Esophagus squamous epithelium (tissue), 5 donors: Measurements from ENCODE around the gene GGT5. TPM values are rescaled to one million over a fixed set of nuclear protein-coding genes. Genes with fewer than 3 reads are reported as not detected.

ENCODE experiments used
- DNase-seq: peaks from one replicate; lab custom pipeline; 2025; lab: John Stamatoyannopoulos, UW
- H3K27ac ChIP-seq, 4 donors: fragments of 200-600 bp; sonication (generic); one replicate each; pipeline ENCODE4 v1.5.1; 2016 to 2019; ENCODE audit warnings: mild to moderate bottlenecking in 1 of 4
- H3K27me3 ChIP-seq, 4 donors: fragments of 200-600 bp; sonication (generic); 1 replicate in 3 of 4; 2 replicates in 1 of 4; pipeline versions ENCODE4 v1.5.1 to v1.6.0; 2017 to 2021; ENCODE audit warnings: antibody characterized with exemption in 1 of 4
- H3K36me3 ChIP-seq, 3 donors: fragments of 200-600 bp; sonication (generic); one replicate each; pipeline ENCODE4 v1.5.1; 2016 to 2019
- H3K4me1 ChIP-seq, 3 donors: fragments of 200-600 bp; sonication (generic); one replicate each; pipeline ENCODE4 v1.5.1; 2017 to 2019
- H3K4me3 ChIP-seq, 4 donors: fragments of 200-600 bp; sonication (generic); 1 replicate in 3 of 4; 2 replicates in 1 of 4; pipeline ENCODE4 v1.5.1; 2016 to 2019; ENCODE audit warnings: mild to moderate bottlenecking in 2 of 4, moderate library complexity in 1 of 4
- H3K9me3 ChIP-seq, 3 donors: fragments of 200-600 bp; sonication (generic); one replicate each; pipeline ENCODE4 v1.5.1; 2016 to 2019
- CTCF ChIP-seq, 6 experiments: fragments of 450-650 bp in 4 of 6; fragments of 200-600 bp in 2 of 6; sonication (generic) in 2 of 6; IDR thresholded peaks; one replicate each; pipeline ENCODE4 v1.5.1; 2016 to 2019; ENCODE audit warnings: antibody characterized with exemption in 6 of 6, mild to moderate bottlenecking in 4 of 6, moderate library complexity in 4 of 6
- POLR2A ChIP-seq, 4 donors: fragments of 450-650 bp; IDR thresholded peaks; one replicate each; pipeline ENCODE4 v1.6.1; 2017; ENCODE audit warnings: antibody characterized with exemption in 4 of 4, mild to moderate bottlenecking in 4 of 4, moderate library complexity in 3 of 4
- WGBS, 2 donors: methylation state at CpG; one replicate each; pipeline ENCODE4 v1.1.5; 2018; 5-methylcytosine and 5-hydroxymethylcytosine counted together
- intact Hi-C: fragments of 100-400 bp; cut with DNase I; formaldehyde crosslinking; loops from one replicate; pipeline ENCODE4 v1.15.0; 2022
- total RNA-seq, 4 donors: library from RNA; depleted of rRNA; stranded (reverse); fragments of >200 nt; gene quantifications; one replicate each; pipeline ENCODE4 v1.1.0, GENCODE V29; 2016
- donor health status: DM: yes; HTN: yes; CAD: no.

Gene GGT5
- total RNA-seq, 4 donors from 2014 or later: 2.6 to 26.5 (median 7.1) TPM

- H3K27me3 ChIP-seq: no peaks in the 10 kb centered on the region
- TF ChIP-seq CTCF (IDR thresholded peaks at IDR 0.05) (no peak), POLR2A (IDR thresholded peaks at IDR 0.05) (no peak)
- WGBS, 2 donors: 87 to 89% methylated on average over 12 to 16 of the region's 37 CpGs
- peaks cover 0 to 6% (median 0%) of the 10 kb centered on the region in 3 donors for H3K36me3 ChIP-seq
- H3K27ac ChIP-seq: no peak overlapping the region
- H3K9me3 ChIP-seq: no peaks in the 10 kb centered on the region
- no peak overlapping the region for H3K4me3 ChIP-seq
- no peak for DNase-seq
- intact Hi-C loops: loop anchor here (5.0 kb wide), 1 partner anchor 59 kb away; the partner anchor contains the start of gene GGT5
- peaks cover 14 to 44% (median 27%) of the 10 kb centered on the region in 3 donors for H3K4me1 ChIP-seq
These were observed 56.9 kb downstream of the GGT5 start for GRCh38 chr22:24187731-24188644.

DNA sequence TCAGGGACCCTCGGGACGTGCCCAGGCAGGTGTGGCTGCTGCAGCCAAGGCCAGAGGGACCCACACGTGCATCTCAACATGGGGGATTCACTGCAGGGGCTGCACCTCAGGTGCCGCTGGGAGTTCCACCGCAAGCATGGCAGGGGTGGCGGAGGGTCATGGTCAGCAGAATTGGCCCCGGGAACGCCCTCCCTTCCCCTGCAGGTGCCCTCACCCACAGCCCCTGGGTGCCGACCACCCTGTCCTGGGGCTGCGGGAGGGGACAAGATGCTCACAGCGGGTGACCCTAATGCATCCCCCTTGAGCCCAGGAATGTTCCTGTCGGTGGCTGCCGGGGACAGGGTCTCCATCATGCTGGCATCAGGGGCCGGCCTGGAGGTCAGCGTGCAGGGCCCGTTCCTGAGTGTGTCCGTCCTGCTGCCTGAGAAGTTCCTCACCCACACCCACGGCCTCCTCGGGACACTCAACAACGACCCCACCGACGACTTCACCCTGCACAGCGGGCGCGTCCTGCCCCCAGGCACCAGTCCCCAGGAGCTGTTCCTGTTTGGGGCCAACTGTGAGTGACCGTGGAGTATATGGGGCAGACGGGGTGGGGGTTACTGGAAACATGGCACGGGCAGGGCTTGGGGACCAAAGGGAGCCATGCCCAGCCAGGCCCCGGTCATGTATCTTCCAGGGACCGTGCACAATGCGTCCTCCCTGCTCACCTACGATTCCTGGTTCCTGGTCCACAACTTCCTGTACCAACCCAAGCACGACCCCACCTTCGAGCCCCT lies 57.8 kb downstream of the GGT5 start:
- no peak for DNase-seq
- H3K9me3 ChIP-seq: no peaks in the 10 kb centered on the region
- no peak overlapping the region for H3K4me3 ChIP-seq
- peaks cover 14 to 53% (median 32%) of the 10 kb centered on the region in 3 donors for H3K4me1 ChIP-seq
- TF ChIP-seq POLR2A (IDR thresholded peaks at IDR 0.05) (no peak), CTCF (IDR thresholded peaks at IDR 0.05) (no peak)
- 75 to 78% methylated on average over 7 to 16 of the region's 34 CpGs for WGBS, 2 donors
- intact Hi-C loops: loop anchor here (5.0 kb wide), 1 partner anchor 60 kb away; the partner anchor contains the start of gene GGT5
- H3K27ac ChIP-seq: no peak overlapping the region
- peaks cover 0 to 6% (median 0%) of the 10 kb centered on the region in 3 donors for H3K36me3 ChIP-seq
- H3K27me3 ChIP-seq: no peaks in the 10 kb centered on the region

- intact Hi-C loops: loop anchor here (5.0 kb wide), 1 partner anchor 61 kb away; the partner anchor contains the start of gene GGT5
- Histone ChIP-seq H3K36me3 (peaks cover 0 to 6% (median 0%) of the 10 kb centered on the region in 3 donors), H3K9me3 (no peaks in the 10 kb centered on the region), H3K4me1 (peaks cover 17 to 61% (median 39%) of the 10 kb centered on the region in 3 donors), H3K27me3 (no peaks in the 10 kb centered on the region), H3K27ac (no peak overlapping the region), H3K4me3 (no peak overlapping the region)
- DNase-seq: no peak
- no peak for TF ChIP-seq POLR2A (IDR thresholded peaks at IDR 0.05)
- TF ChIP-seq CTCF (IDR thresholded peaks at IDR 0.05): no peak
- no CpG with 5 or more reads among the region's 15 CpGs for WGBS, 2 donors
These were observed 58.5 kb downstream of the GGT5 start for GRCh38 chr22:24186352-24186740.

DNA sequence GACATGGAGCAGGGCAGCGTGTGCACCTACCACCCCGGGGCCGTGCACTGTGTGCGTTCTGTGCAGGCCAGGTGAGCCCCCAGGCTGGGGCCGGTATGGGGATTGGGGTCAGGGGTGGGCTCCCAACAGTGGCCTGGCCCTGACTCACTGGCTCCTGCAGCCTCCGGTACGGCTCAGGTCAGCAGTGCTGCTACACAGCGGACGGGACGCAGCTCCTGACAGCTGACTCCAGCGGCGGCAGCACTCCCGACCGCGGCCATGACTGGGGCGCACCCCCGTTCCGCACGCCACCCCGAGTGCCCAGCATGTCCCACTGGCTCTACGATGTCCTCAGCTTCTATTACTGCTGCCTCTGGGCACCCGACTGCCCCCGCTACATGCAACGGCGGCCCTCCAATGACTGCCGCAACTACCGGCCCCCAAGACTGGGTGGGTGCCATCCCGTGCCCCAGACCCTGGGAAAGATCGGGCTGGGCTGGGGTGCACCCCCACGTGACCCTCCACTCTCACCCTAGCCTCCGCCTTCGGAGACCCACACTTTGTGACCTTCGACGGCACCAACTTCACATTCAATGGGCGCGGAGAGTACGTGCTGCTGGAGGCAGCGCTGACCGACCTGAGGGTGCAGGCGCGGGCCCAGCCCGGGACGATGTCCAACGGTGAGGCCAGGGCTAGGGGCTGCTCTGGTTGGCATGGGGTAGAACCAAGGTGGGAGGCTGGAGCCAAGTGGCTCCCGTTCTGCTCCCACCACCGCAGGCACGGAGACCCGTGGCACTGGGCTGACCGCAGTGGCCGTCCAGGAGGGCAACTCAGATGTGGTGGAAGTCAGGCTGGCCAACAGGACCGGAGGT lies 59.2 kb downstream of the GGT5 start:
- 93% methylated on average over 9 of the region's 51 CpGs; no CpG with 5 or more reads in 1 of the 2 donors for WGBS, 2 donors
- intact Hi-C loops: loop anchor here (5.0 kb wide), 1 partner anchor 62 kb away; the partner anchor contains the start of gene GGT5
- Histone ChIP-seq H3K27ac (no peak overlapping the region), H3K9me3 (no peaks in the 10 kb centered on the region), H3K4me1 (peaks cover 22 to 65% (median 42%) of the 10 kb centered on the region in 3 donors), H3K36me3 (peaks cover 0 to 6% (median 0%) of the 10 kb centered on the region in 3 donors), H3K27me3 (no peaks in the 10 kb centered on the region), H3K4me3 (no peak overlapping the region)
- no peak for DNase-seq
- TF ChIP-seq CTCF (IDR thresholded peaks at IDR 0.05): no peak
- TF ChIP-seq POLR2A (IDR thresholded peaks at IDR 0.05): no peak
